A549 treated with GW870086 at 1 μM for 4 hours (cell line): ENCODE results near the gene IFNG-AS1. TPM values are rescaled to one million over a fixed set of nuclear protein-coding genes. Genes with fewer than 3 reads are reported as not detected.

Source experiments
- total RNA-seq: library from RNA; stranded (reverse); fragments of 200-300 nt; extraction: Qiagen RNA extraction; gene quantifications from 5 replicates; pipeline ENCODE4 v1.2.3, GENCODE V29; 2022; ENCODE audit warnings: low read depth

IFNG-AS1 gene
- not detected in 5 replicates for total RNA-seq

GRCh38 chr12:67989184-67989920, at the start of gene IFNG-AS1:
TSS of gene IFNG-AS1 (plus strand) at chr12:67989447.

Other genes with a start within 250 kb of the IFNG-AS1 start
- gene IFNG, start 170.3 kb downstream of the IFNG-AS1 start, total RNA-seq, result not detected in 5 replicates
- gene IL26, start 236.4 kb downstream of the IFNG-AS1 start, total RNA-seq, result not detected in 5 replicates